Muscle layer of colon (tissue), 2 donors: ENCODE measurements around the gene USP38.
"Not testable (repeated sequence)": the region's sequence is repeated elsewhere in the genome, so short reads cannot be mapped to it uniquely, and the experiment has no call there.

Experiments used
- H3K27ac ChIP-seq: one replicate; pipeline ENCODE4 v1.7.0; 2013; ENCODE audit warnings: low read depth, mild to moderate bottlenecking, low read length, moderate library complexity
- H3K27me3 ChIP-seq, 2 donors: one replicate each; pipeline ENCODE4 v1.7.0; 2013; ENCODE audit warnings: low read length in 2 of 2, mild to moderate bottlenecking in 2 of 2; ENCODE audit not compliant: insufficient read depth in 2 of 2, control insufficient read depth in 1 of 2
- H3K36me3 ChIP-seq: one replicate; pipeline ENCODE4 v1.7.0; 2013; ENCODE audit warnings: mild to moderate bottlenecking, low read length; ENCODE audit not compliant: insufficient read depth
- H3K4me1 ChIP-seq: one replicate; pipeline ENCODE4 v1.7.0; 2013; ENCODE audit warnings: mild to moderate bottlenecking, low read length; ENCODE audit not compliant: insufficient read depth
- H3K4me3 ChIP-seq, 2 donors: one replicate each; pipeline ENCODE4 v1.7.0; 2013; ENCODE audit warnings: low read length in 2 of 2, low read depth in 1 of 2, mild to moderate bottlenecking in 1 of 2, moderate library complexity in 1 of 2
- H3K9ac ChIP-seq: one replicate; pipeline ENCODE4 v1.7.0; 2013; ENCODE audit warnings: low read length
- H3K9me3 ChIP-seq: one replicate; pipeline ENCODE4 v1.7.0; 2013; ENCODE audit warnings: mild to moderate bottlenecking, low read length
- donor health status: abdominal sarcoma.
- donor health status: Adenocarcinoma of cecum.

Gene USP38

GRCh38 chr4:143212566-143212965 lies 27.8 kb downstream of the USP38 start:
- peaks cover 5% of the 10 kb centered on the region for H3K4me1 ChIP-seq
- no peaks in the 10 kb centered on the region for H3K27me3 ChIP-seq
- no peak overlapping the region for H3K27ac ChIP-seq
- no peaks in the 10 kb centered on the region for H3K9me3 ChIP-seq
- no peak overlapping the region for H3K9ac ChIP-seq
- H3K4me3 ChIP-seq = no peak overlapping the region
- peaks cover 10% of the 10 kb centered on the region for H3K36me3 ChIP-seq

- Histone ChIP-seq H3K9ac (no peak overlapping the region), H3K27me3 (no peaks in the 10 kb centered on the region), H3K27ac (no peak overlapping the region), H3K4me3 (no peak overlapping the region), H3K36me3 (peaks cover 10% of the 10 kb centered on the region), H3K9me3 (no peaks in the 10 kb centered on the region), H3K4me1 (peaks cover 10% of the 10 kb centered on the region)
These were observed 31.2 kb downstream of the USP38 start for GRCh38 chr4:143215873-143216272.

GRCh38 chr4:143224255-143224654 lies 39.5 kb downstream of the USP38 start:
- Histone ChIP-seq H3K9ac (no peak overlapping the region), H3K27me3 (no peaks in the 10 kb centered on the region), H3K27ac (no peak overlapping the region), H3K36me3 (no peaks in the 10 kb centered on the region), H3K4me1 (peaks cover 26% of the 10 kb centered on the region), H3K9me3 (no peaks in the 10 kb centered on the region), H3K4me3 (no peak overlapping the region)

- Histone ChIP-seq H3K27me3 (no peaks in the 10 kb centered on the region), H3K9me3 (no peaks in the 10 kb centered on the region), H3K4me1 (peaks cover 25% of the 10 kb centered on the region), H3K4me3 (no peak overlapping the region), H3K36me3 (no peaks in the 10 kb centered on the region), H3K9ac (no peak overlapping the region), H3K27ac (no peak overlapping the region)
These were observed 40.5 kb downstream of the USP38 start for GRCh38 chr4:143225167-143225566.

GRCh38 chr4:143230683-143231082 lies 46.0 kb downstream of the USP38 start:
- Histone ChIP-seq H3K27ac (no peak overlapping the region), H3K27me3 (no peaks in the 10 kb centered on the region), H3K9ac (no peak overlapping the region), H3K9me3 (no peaks in the 10 kb centered on the region), H3K4me3 (no peak overlapping the region), H3K36me3 (no peaks in the 10 kb centered on the region), H3K4me1 (peaks cover 5% of the 10 kb centered on the region)

- Histone ChIP-seq H3K27ac (no peak overlapping the region), H3K9ac (no peak overlapping the region), H3K27me3 (no peaks in the 10 kb centered on the region), H3K4me3 (no peak overlapping the region), H3K36me3 (no peaks in the 10 kb centered on the region), H3K9me3 (no peaks in the 10 kb centered on the region), H3K4me1 (peaks cover 5% of the 10 kb centered on the region)
These were observed 47.6 kb downstream of the USP38 start for GRCh38 chr4:143232277-143232676.

- Histone ChIP-seq H3K36me3 (no peaks in the 10 kb centered on the region), H3K27me3 (no peaks in the 10 kb centered on the region), H3K9me3 (no peaks in the 10 kb centered on the region), H3K4me1 (peaks cover 5% of the 10 kb centered on the region), H3K27ac (no peak overlapping the region), H3K4me3 (no peak overlapping the region), H3K9ac (no peak overlapping the region)
These were observed 49.4 kb downstream of the USP38 start for GRCh38 chr4:143234153-143234552.

- H3K4me1 ChIP-seq = peaks cover 17% of the 10 kb centered on the region
- not testable (repeated sequence) for H3K9ac ChIP-seq, H3K27ac ChIP-seq, H3K36me3 ChIP-seq, H3K27me3 ChIP-seq, H3K4me3 ChIP-seq, H3K9me3 ChIP-seq
These were observed 52.5 kb downstream of the USP38 start for GRCh38 chr4:143237195-143237594.

GRCh38 chr4:143240939-143241679 lies 56.4 kb downstream of the USP38 start:
- Histone ChIP-seq H3K27ac (no peak overlapping the region), H3K27me3 (no peaks in the 10 kb centered on the region), H3K4me3 (no peak overlapping the region), H3K9ac (no peak overlapping the region), H3K36me3 (no peaks in the 10 kb centered on the region), H3K4me1 (peaks cover 16% of the 10 kb centered on the region), H3K9me3 (no peaks in the 10 kb centered on the region)

- peaks cover 16% of the 10 kb centered on the region for H3K4me1 ChIP-seq
- H3K9me3 ChIP-seq = no peaks in the 10 kb centered on the region
- no peak overlapping the region for H3K27ac ChIP-seq
- H3K27me3 ChIP-seq = no peaks in the 10 kb centered on the region
- H3K36me3 ChIP-seq = no peaks in the 10 kb centered on the region
- H3K4me3 ChIP-seq = no peak overlapping the region
- no peak overlapping the region for H3K9ac ChIP-seq
These were observed 57.2 kb downstream of the USP38 start for GRCh38 chr4:143241892-143242291.

GRCh38 chr4:143243041-143243440 lies 58.3 kb downstream of the USP38 start:
- no peaks in the 10 kb centered on the region for H3K36me3 ChIP-seq
- H3K9me3 ChIP-seq = no peaks in the 10 kb centered on the region
- H3K4me1 ChIP-seq = peaks cover 16% of the 10 kb centered on the region
- no peak overlapping the region for H3K27ac ChIP-seq
- H3K27me3 ChIP-seq = no peaks in the 10 kb centered on the region
- no peak overlapping the region for H3K4me3 ChIP-seq
- no peak overlapping the region for H3K9ac ChIP-seq

GRCh38 chr4:143246977-143247376 lies 62.3 kb downstream of the USP38 start:
- no peak overlapping the region for H3K9ac ChIP-seq
- no peak overlapping the region for H3K27ac ChIP-seq
- no peaks in the 10 kb centered on the region for H3K9me3 ChIP-seq
- peaks cover 18% of the 10 kb centered on the region for H3K4me1 ChIP-seq
- H3K27me3 ChIP-seq = no peaks in the 10 kb centered on the region
- no peak overlapping the region for H3K4me3 ChIP-seq
- H3K36me3 ChIP-seq = no peaks in the 10 kb centered on the region
